Fibroblast of gingiva (primary cell): ENCODE results near the gene FHL3.

Experiments
- DNase-seq: peaks from one replicate; pipeline ENCODE4 v3.0.0-alpha.2; 2011; ENCODE audit warnings: low read depth

Gene FHL3

DNA sequence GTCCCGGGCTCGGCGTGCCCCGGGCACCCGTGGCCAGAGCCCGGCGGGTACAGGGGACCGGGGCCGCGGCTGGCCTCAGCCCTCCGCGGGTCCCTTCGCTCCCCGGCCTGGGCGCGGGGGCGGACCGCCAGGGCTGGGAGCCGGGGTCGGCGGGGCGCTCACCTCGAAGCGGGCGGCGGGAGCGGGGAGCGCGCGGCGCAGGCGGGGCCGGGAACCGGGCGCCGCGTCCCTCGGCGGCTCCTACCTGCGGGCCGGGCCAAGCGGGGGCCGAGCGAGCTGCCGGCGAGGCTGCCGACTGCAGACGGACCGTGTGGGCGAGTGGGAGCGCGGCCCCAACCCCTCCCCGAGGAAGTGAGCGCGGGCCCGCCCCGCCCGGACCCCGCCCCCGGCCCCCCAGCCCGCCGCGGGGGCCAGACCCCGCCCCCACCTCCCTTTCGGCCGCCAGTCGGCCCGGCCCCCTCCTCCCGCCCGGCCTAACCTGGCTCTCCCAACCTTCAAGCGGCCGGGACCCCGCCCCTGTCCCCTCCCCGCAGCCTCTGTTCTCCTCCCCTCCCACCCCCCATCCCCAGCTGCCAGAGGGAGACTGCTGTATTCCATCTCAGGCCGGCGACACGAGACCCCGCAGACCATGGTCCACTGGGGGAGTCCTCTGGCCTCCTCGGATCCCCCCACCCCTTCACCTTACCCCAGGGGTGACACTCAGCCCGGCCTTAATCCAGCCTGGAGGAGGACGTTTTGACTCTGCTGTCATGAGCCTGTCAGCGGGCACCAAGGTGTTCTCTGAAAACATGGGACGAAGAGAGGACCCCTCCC is at the start of gene FHL3:
Gene FHL3, minus strand, starts transcription at position 320 of the 813 bp plus-strand sequence. CDS start 6,102 bp downstream, outside the sequence.
- no peak for DNase-seq

DNA sequence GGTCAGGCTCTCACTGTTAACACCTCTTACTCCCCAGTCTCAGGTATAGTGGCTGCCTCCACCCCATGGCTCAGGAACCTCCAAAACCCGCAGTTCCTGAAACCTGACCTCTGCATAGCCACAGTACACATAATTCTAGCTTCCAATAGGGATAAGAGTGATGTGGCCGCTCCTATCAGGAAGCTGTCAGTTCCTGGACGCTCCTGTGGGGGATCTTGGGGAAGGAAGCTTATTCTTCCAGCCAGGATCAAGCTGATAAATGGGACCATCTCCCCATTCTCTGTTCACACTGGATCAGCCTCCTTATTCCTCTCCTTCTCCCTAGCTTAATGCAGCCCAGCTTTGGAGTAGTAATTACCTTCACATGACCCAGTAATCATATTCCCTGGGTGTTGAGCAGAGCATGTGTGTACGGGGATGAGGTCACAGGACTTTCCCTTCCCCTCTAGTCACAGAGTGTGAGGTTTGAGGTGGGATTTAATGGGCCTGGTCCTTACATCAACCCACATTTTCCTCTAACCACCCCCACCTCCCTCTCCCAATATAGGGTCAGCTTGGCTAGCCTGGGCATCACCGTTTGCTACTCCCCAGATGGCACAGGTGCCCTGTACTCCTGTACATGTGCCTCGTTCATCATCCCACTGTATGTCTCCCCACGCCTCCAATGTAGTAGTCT is 48.2 kb upstream of the FHL3 start:
- DNase-seq = no peak

- DNase-seq = no peak
These were observed 47.6 kb upstream of the FHL3 start for GRCh38 chr1:38052750-38053415.

DNA sequence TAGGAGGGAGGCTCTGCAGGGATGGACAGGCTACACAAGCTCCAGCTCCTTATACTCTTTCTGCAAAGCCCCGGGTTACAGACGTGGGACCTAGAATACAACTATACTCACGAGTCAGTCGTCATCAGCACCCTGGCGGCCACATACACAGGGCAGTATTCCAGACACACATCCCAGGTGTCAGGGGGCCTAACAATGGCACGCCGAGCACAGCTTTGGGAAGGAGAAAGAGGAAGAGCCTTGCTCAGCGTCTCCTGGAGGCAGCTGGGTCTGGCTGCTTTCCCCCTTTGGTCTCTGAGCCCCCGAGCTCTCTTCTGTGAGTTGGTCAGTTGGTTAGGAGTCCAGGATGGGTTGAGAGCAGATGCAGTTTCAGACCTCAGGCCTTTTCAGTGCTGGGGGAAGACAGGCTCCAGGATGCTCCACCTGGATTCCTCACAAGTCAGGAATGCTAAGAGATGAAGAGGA is 45.8 kb upstream of the FHL3 start:
- no peak for DNase-seq

- no peak for DNase-seq
These were observed 45.2 kb upstream of the FHL3 start for GRCh38 chr1:38050397-38051078.

- no peak for DNase-seq
These were observed 42.4 kb upstream of the FHL3 start for GRCh38 chr1:38047603-38048141.

- peak; percentile 73 for DNase-seq
These were observed 41.7 kb upstream of the FHL3 start for GRCh38 chr1:38046884-38047602.

GRCh38 chr1:38046333-38046883 is 41.1 kb upstream of the FHL3 start, which contains the start of gene POU3F1:
Gene POU3F1 (minus strand): TSS chr1:38046793. CDS start chr1:38046743, 50 bp downstream.
- no peak for DNase-seq

- DNase-seq = no peak
These were observed 40.4 kb upstream of the FHL3 start for GRCh38 chr1:38045401-38046332.

GRCh38 chr1:38044221-38045215 is 39.2 kb upstream of the FHL3 start:
- no peak for DNase-seq

DNA sequence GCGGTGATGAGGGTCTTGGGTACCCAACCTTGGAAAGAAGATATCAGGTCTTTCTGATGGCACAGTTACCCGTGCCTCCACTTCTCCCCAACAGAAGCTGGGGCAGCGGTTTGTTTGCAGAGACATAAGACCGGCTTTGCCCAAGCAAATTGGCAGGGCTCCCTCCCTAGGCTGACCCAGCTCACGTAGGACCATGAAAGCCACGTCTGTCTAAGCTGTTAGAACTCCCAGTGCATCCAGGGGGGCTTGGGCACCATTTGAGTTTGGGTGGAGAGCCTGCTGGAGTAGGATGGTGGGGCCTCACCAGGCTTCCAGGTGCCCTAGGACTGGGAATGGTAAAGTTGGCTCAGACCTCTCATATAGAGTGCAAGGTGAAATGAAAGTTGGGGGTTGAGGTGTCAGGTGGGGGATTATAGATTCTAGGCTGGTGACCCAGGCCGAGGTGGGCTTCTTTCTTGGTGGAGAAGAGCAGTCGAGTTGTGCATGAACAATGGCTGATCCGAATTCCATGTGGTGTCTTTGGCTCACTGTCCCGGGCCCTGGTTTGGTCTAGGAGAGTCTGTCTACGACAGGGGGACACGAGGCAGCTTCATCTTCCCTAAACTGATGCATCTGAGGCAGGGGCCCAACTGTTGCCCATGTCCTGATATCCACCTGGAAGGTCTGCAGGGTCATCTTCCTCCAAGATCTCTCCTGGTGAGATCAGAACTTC is 37.9 kb upstream of the FHL3 start:
- DNase-seq = no peak

GRCh38 chr1:38041936-38042834 is 36.9 kb upstream of the FHL3 start:
- no peak for DNase-seq

DNA sequence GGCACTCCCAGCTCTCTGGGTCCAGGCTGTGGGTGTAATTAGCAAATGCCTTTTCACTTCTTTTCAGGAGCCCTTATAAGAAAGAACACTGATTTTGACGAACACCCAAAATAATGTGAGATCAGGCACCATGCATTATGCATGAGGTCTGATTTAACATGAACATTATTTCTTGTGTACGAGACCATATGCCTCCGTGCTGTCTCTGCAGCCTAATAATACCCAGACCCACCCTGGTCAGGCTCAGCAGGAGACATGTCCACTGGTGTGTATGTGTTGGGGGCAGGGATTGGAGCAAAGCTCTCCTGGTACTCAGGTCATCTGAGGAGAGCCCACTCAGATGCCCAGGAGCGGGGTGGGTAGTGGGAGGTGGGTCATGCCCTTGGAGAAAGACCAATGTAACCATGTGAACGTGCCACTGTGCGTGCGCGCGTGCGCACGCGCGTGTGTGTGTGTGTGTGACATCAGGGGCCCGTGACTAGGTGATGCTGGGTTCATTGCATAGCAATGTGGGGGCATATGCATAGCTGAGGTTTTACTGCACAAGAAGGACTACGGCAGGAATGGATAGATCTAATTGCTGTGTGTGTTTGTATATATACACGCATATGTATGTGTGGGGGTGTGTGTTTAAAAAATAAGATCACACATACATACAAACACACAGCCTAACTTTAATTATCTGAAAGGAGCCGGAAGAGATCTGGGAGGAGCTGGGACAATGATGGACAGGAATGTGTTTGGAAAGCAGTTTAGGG is 34.2 kb upstream of the FHL3 start:
- no peak for DNase-seq

DNA sequence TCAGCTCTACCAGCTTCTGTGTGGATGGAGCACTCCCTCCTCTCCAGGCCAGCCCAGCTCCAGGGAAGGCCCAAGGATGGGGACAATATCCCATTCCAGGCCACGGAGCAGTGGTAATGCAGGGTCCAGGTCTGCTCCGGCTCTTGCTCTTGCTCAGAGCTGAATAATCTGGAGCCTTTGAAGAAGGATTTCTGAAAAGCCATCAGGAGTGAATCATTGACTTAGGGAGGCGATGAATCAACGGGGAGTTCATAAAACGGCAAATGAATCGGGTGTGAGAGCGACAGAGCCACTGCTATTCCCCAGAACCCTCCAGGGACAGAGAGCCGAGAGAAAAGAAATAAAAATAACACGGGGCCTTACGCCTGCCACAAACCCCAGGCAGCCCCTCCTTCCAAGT is 33.5 kb upstream of the FHL3 start:
- no peak for DNase-seq

DNA sequence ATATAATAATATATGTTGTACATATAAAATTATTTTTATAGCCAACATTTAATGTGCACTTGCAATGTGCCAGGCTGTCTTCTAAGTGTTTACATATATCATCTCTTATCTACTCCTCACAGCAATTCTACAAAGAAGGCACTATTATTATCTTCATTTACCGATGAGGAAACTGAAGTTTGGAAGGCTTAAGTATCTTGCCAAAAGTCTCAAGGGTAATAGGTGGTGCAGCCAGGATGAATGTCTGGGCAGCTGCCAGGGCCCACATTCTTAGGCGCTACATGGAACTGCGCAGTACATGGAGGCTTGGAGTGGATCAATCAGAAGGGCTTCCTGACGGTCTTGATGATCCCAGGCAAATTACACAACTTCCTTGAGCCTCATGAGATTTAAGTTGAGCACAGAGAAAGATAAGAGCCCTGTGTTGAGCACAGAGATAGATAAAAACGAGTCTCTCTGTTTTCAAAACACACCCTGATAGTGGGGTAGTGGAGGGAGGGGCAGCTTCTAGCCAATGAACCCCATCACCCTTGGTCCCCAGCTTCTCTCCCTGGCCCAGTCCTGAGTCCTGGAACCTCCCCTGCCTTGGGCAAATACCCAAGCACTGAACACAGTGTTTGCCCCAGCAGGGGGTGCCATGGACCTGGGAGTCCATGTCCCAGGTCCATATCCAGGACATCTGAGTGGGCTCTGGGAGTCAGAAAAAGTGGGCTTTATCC is 32.1 kb upstream of the FHL3 start:
- DNase-seq = no peak
